ENCODE data around the gene SPTBN1.

DNA sequence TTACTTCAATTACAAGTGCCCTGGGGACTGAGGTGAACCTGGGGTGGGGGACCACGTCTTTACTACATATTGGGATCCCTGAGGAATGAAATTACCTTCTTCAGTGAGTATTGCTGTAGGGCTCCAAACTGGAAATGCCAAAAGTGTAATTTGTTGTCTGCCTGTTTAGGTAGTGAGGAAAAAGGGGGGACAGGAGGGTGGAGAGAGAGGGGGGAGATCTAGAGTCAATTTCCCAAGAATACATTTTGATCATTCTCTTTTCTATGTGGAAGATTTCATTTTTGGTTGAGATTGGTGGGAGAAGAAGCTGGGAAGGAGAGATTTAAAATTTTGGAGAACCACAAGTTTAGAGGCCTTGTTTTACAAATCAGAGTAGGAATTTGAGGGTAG is 101.1 kb downstream of the SPTBN1 start:
- TF ChIP-seq, protein P1, sequence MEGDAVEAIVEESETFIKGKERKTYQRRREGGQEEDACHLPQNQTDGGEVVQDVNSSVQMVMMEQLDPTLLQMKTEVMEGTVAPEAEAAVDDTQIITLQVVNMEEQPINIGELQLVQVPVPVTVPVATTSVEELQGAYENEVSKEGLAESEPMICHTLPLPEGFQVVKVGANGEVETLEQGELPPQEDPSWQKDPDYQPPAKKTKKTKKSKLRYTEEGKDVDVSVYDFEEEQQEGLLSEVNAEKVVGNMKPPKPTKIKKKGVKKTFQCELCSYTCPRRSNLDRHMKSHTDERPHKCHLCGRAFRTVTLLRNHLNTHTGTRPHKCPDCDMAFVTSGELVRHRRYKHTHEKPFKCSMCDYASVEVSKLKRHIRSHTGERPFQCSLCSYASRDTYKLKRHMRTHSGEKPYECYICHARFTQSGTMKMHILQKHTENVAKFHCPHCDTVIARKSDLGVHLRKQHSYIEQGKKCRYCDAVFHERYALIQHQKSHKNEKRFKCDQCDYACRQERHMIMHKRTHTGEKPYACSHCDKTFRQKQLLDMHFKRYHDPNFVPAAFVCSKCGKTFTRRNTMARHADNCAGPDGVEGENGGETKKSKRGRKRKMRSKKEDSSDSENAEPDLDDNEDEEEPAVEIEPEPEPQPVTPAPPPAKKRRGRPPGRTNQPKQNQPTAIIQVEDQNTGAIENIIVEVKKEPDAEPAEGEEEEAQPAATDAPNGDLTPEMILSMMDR (conservative IDR thresholded peaks at IDR 0.05; ENCODE audit: low read depth, low read length) = no peak
- TF ChIP-seq RAD21 (IDR thresholded peaks at IDR 0.05; ENCODE audit: low read length) (no peak), POLR2A (IDR thresholded peaks at IDR 0.05; ENCODE audit: low read depth, low read length) (no peak), MXI1 (IDR thresholded peaks at IDR 0.05; ENCODE audit: borderline replicate concordance, low read depth, low read length) (no peak), CEBPB (IDR thresholded peaks at IDR 0.05; ENCODE audit: low read depth, low read length) (no peak), BHLHE40 (IDR thresholded peaks at IDR 0.05; ENCODE audit: low read depth, low read length) (no peak)
- TF ChIP-seq, protein P2, sequence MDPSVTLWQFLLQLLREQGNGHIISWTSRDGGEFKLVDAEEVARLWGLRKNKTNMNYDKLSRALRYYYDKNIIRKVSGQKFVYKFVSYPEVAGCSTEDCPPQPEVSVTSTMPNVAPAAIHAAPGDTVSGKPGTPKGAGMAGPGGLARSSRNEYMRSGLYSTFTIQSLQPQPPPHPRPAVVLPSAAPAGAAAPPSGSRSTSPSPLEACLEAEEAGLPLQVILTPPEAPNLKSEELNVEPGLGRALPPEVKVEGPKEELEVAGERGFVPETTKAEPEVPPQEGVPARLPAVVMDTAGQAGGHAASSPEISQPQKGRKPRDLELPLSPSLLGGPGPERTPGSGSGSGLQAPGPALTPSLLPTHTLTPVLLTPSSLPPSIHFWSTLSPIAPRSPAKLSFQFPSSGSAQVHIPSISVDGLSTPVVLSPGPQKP (IDR thresholded peaks at IDR 0.05; ENCODE audit: borderline replicate concordance, low read depth, low read length) = no peak
- TF ChIP-seq, protein P3, sequence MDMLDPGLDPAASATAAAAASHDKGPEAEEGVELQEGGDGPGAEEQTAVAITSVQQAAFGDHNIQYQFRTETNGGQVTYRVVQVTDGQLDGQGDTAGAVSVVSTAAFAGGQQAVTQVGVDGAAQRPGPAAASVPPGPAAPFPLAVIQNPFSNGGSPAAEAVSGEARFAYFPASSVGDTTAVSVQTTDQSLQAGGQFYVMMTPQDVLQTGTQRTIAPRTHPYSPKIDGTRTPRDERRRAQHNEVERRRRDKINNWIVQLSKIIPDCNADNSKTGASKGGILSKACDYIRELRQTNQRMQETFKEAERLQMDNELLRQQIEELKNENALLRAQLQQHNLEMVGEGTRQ (IDR thresholded peaks at IDR 0.05; ENCODE audit: low read depth, low read length) = no peak

Measured in IMR-90 (cell line).